K562 (cell line): ENCODE data around the gene RALGAPB. TPM values are rescaled to one million over a fixed set of nuclear protein-coding genes. Genes with fewer than 3 reads are reported as not detected.

ENCODE experiments used
- ATAC-seq: fragments of 200-7000 bp; cut with Tn5 transposase; 3 replicates; pipeline ENCODE4 v1.9.1; 2020; ENCODE audit warnings: moderate library complexity
- BruUV-seq: library from RNA; stranded (reverse); fragments of 400-500 nt; replicated peaks from 2 replicates; lab custom pipeline; 2021; lab: Mats Ljungman, UMichigan
- CTCF ChIA-PET: fragments of 300-600 bp; formaldehyde crosslinking; extraction: SDS; loops from one replicate; lab custom pipeline; 2021; ENCODE audit warnings: low intra/inter-chr PET ratio; lab: Yijun Ruan, JAX
- POLR2A ChIA-PET: fragments of 300-600, 350-650 bp; sonication (Branson Sonifier 250); formaldehyde crosslinking; extraction: SDS; loops from one replicate; lab custom pipeline; 2021; ENCODE audit warnings: antibody characterized with exemption, inconsistent platforms; lab: Yijun Ruan, JAX
- DNase-seq, 4 experiments: peaks; one replicate each; pipeline versions ENCODE4 v3.0.0 to v3.0.0-alpha.2; 2011 to 2018; ENCODE audit warnings: low spot score in 3 of 4, mixed read lengths in 3 of 4; ENCODE audit errors: extremely low read depth in 1 of 4
- FAIRE-seq: peaks from 2 replicates; lab custom pipeline; 2011; peaks lifted over from hg19 to GRCh38; lab: Jason Lieb, UNC
- H2AFZ ChIP-seq: 2 replicates; pipeline ENCODE4 v1.6.0; 2011; ENCODE audit warnings: low read depth, low read length, control low read depth, inconsistent platforms
- H3K27ac ChIP-seq: fragments of 200-600 bp; 3 replicates; pipeline ENCODE4 v1.8.0; 2011; ENCODE audit warnings: low read depth, mild to moderate bottlenecking, control low read depth, inconsistent platforms, low read length, moderate library complexity, mixed read lengths; ENCODE audit errors: extremely low read depth
- H3K27me3 ChIP-seq, 2 experiments: fragments of 300-600 bp in 1 of 2; 2 replicates in 1 of 2; 3 replicates in 1 of 2; pipeline versions ENCODE4 v1.6.0 to v1.8.0; 2011; ENCODE audit warnings: inconsistent platforms in 2 of 2, low read length in 2 of 2, mild to moderate bottlenecking in 1 of 2, mixed read lengths in 1 of 2, moderate library complexity in 1 of 2; ENCODE audit not compliant: control insufficient read depth in 2 of 2, insufficient read depth in 2 of 2
- H3K36me3 ChIP-seq: fragments of 300-600 bp; 3 replicates; pipeline ENCODE4 v1.8.0; 2011; ENCODE audit warnings: mild to moderate bottlenecking, low read length, inconsistent platforms; ENCODE audit not compliant: control insufficient read depth, insufficient read depth
- H3K4me1 ChIP-seq, 2 experiments: fragments of 200-600 bp in 1 of 2; replicated peaks in 1 of 2; 2 replicates in 1 of 2; 3 replicates in 1 of 2; pipeline versions ENCODE4 v1.5.1 to v1.8.0; 2011; ENCODE audit warnings: inconsistent platforms in 2 of 2, low read length in 2 of 2, mild to moderate bottlenecking in 1 of 2, mixed read lengths in 1 of 2, moderate library complexity in 1 of 2; ENCODE audit not compliant: control insufficient read depth in 2 of 2, insufficient read depth in 2 of 2
- H3K4me2 ChIP-seq: 2 replicates; pipeline ENCODE4 v1.6.1; 2011; ENCODE audit warnings: low read length, control low read depth, inconsistent platforms, mixed read lengths; ENCODE audit not compliant: insufficient read depth
- H3K4me3 ChIP-seq: fragments of 200-600 bp; sonication (generic), shearing (Covaris generic); 2 replicates; pipeline ENCODE4 v1.5.1; 2016; ENCODE audit warnings: control low read depth, inconsistent platforms
- H3K79me2 ChIP-seq: fragments of 200-600 bp; 3 replicates; pipeline ENCODE4 v1.8.0; 2011; ENCODE audit warnings: low read length, inconsistent platforms; ENCODE audit not compliant: control insufficient read depth, insufficient read depth
- H3K9ac ChIP-seq, 2 experiments: 2 replicates each; pipeline versions ENCODE4 v1.6.0 to v1.6.1; 2011; ENCODE audit warnings: low read depth in 2 of 2, low read length in 2 of 2, control low read depth in 1 of 2, inconsistent platforms in 1 of 2, mild to moderate bottlenecking in 1 of 2, mixed read lengths in 1 of 2; ENCODE audit not compliant: insufficient read depth in 1 of 2
- H3K9me1 ChIP-seq: one replicate; pipeline ENCODE4 v1.6.0; 2011; ENCODE audit warnings: inconsistent platforms, mild to moderate bottlenecking, low read length, moderate library complexity; ENCODE audit not compliant: control insufficient read depth, insufficient read depth
- H3K9me3 ChIP-seq: replicated peaks from 2 replicates; pipeline ENCODE4 v1.5.1; 2011; ENCODE audit warnings: low read depth, low read length, inconsistent platforms; ENCODE audit not compliant: control insufficient read depth, insufficient read depth
- H4K20me1 ChIP-seq: replicated peaks from 2 replicates; pipeline ENCODE4 v1.6.1; 2011; ENCODE audit warnings: low read length, inconsistent platforms, mixed read lengths; ENCODE audit not compliant: control insufficient read depth, insufficient read depth
- ATF3 ChIP-seq, 2 experiments: fragments of 450-650 bp in 1 of 2; sonication (generic) in 1 of 2; formaldehyde crosslinking in 1 of 2; IDR thresholded peaks in 1 of 2; conservative IDR thresholded peaks in 1 of 2; 2 replicates each; pipeline versions ENCODE4 v1.6.1 to v1.8.1; 2016 to 2023; ENCODE audit warnings: mild to moderate bottlenecking in 2 of 2, moderate library complexity in 2 of 2, inconsistent platforms in 1 of 2, missing genetic modification reagents in 1 of 2
- ELK1 ChIP-seq: sonication (generic); formaldehyde crosslinking; IDR thresholded peaks from 2 replicates; pipeline ENCODE4 v1.8.1; 2022; ENCODE audit warnings: missing genetic modification reagents
- ERF ChIP-seq: fragments of 450-650 bp; formaldehyde crosslinking; IDR thresholded peaks from 2 replicates; pipeline ENCODE4 v1.4.0; 2020; ENCODE audit warnings: mild to moderate bottlenecking, mixed read lengths
- ETV6 ChIP-seq, 3 experiments: fragments of 150-350 bp in 1 of 3; sonication (generic) in 1 of 3; formaldehyde crosslinking in 1 of 3; IDR thresholded peaks; 2 replicates each; pipeline versions ENCODE4 v1.6.1 to v1.8.0; 2014 to 2022; ENCODE audit warnings: borderline replicate concordance in 2 of 3, low read depth in 2 of 3, antibody characterized with exemption in 1 of 3, low read length in 1 of 3, mild to moderate bottlenecking in 1 of 3, missing genetic modification reagents in 1 of 3
- HMG20B ChIP-seq: fragments of 250-450 bp; sonication (Bioruptor Pico); IDR thresholded peaks from 2 replicates; pipeline ENCODE4 v1.5.0; 2021; ENCODE audit warnings: mild to moderate bottlenecking
- KDM5B ChIP-seq: fragments of 200-600 bp; sonication (generic); IDR thresholded peaks from 2 replicates; pipeline ENCODE4 v1.6.1; 2012; ENCODE audit warnings: low read depth, mild to moderate bottlenecking, moderate library complexity, low read length, control low read depth, inconsistent platforms; ENCODE audit not compliant: insufficient replicate concordance
- MAX ChIP-seq: sonication (generic); formaldehyde crosslinking; IDR thresholded peaks from 2 replicates; pipeline ENCODE4 v1.9.0; 2022; ENCODE audit warnings: mild to moderate bottlenecking, missing genetic modification reagents
- MTF1 ChIP-seq: fragments of 250-450 bp; sonication (Bioruptor Pico); IDR thresholded peaks from 2 replicates; pipeline ENCODE4 v1.9.0; 2021; ENCODE audit warnings: moderate library complexity, mild to moderate bottlenecking, inconsistent platforms, borderline replicate concordance
- POLR2G ChIP-seq: fragments of 200-400 bp; formaldehyde crosslinking; IDR thresholded peaks from 2 replicates; pipeline ENCODE4 v1.6.1; 2017; ENCODE audit warnings: low read depth, mild to moderate bottlenecking, antibody characterized with exemption, low read length, moderate library complexity
- POU5F1 ChIP-seq: fragments of 150-350 bp; IDR thresholded peaks from 2 replicates; pipeline ENCODE4 v1.6.1; 2014; ENCODE audit warnings: borderline replicate concordance, low read length, low read depth, mild to moderate bottlenecking; ENCODE audit not compliant: partially characterized antibody
- SAP30 ChIP-seq: fragments of 200-600 bp; sonication (generic); IDR thresholded peaks from 2 replicates; pipeline ENCODE4 v1.6.1; 2012; ENCODE audit warnings: borderline replicate concordance, low read depth, mild to moderate bottlenecking, moderate library complexity, low read length, control low read depth, inconsistent platforms; ENCODE audit not compliant: insufficient read depth, poor library complexity, severe bottlenecking
- TAF1 ChIP-seq: IDR thresholded peaks from 2 replicates; pipeline ENCODE4 v1.6.1; 2011; ENCODE audit warnings: mild to moderate bottlenecking, low read length, moderate library complexity; ENCODE audit not compliant: insufficient read depth, control insufficient read depth, severe bottlenecking; ENCODE audit errors: extremely low read depth
- TBP ChIP-seq: optimal IDR thresholded peaks from 2 replicates; pipeline ENCODE3; 2011; ENCODE audit warnings: low read depth, low read length, improper control_type of control experiment
- TSC22D4 ChIP-seq: fragments of 450-650 bp; IDR thresholded peaks from 2 replicates; pipeline ENCODE4 v1.6.1; 2016; ENCODE audit warnings: missing genetic modification characterization, missing biosample characterization, control low read depth
- ZNF184 ChIP-seq: sonication (generic); formaldehyde crosslinking; IDR thresholded peaks from 2 replicates; pipeline ENCODE4 v1.5.0; 2020; ENCODE audit warnings: missing genetic modification reagents
- ZNF707 ChIP-seq: fragments of 250-450 bp; sonication (Bioruptor Pico); conservative IDR thresholded peaks from 2 replicates; pipeline ENCODE4 v1.8.0; 2022; ENCODE audit warnings: inconsistent platforms, mild to moderate bottlenecking, moderate library complexity
- WGBS: fragments of 100-300 bp; shearing (Covaris generic); methylation state at CpG from one replicate; pipeline ENCODE4 v1.1.6; 2016; ENCODE audit warnings: low coverage, mixed read lengths; ENCODE audit not compliant: insufficient coverage; ENCODE audit errors: missing lambda C conversion rate; 5-methylcytosine and 5-hydroxymethylcytosine counted together
- in situ Hi-C: fragments of 300-500 bp; cut with MboI; formaldehyde crosslinking; loops from 4 replicates; pipeline ENCODE4 v1.15.0; 2018; ENCODE audit warnings: inconsistent platforms, mixed read lengths
- intact Hi-C: fragments of 100-400 bp; cut with micrococcal nuclease; formaldehyde crosslinking; loops from 2 replicates; pipeline ENCODE4 v1.14.2; 2022
- polyA plus RNA-seq, 8 experiments: library from polyadenylated mRNA; depleted of rRNA in 4 of 8; stranded (reverse) in 5 of 8; unstranded in 3 of 8; fragments of >200 nt; fragmentation: Nextera tagmentation in 2 of 8; fragmentation: Illumina TruSeq in 1 of 8; extraction: Ambion mirVana in 2 of 8; extraction: Trizol in 1 of 8; gene quantifications; 2 replicates each; pipeline versions ENCODE4 v1.2.1 to v1.2.3, GENCODE V29; 2011 to 2014; ENCODE audit warnings: inconsistent platforms in 1 of 8, missing spikeins in 1 of 8
- total RNA-seq, 7 experiments: library from RNA; depleted of rRNA in 6 of 7; stranded (reverse); fragments of >200 nt in 6 of 7; fragmentation: Illumina TruSeq in 2 of 7; extraction: Trizol in 2 of 7; gene quantifications; 2 replicates each; pipeline versions ENCODE4 v1.2.1 to v1.2.3, GENCODE V29; 2011 to 2021; ENCODE audit warnings: low replicate concordance in 1 of 7

Gene RALGAPB
- total and polyA plus RNA-seq, 9 of the 15 experiments (the other 6 are each of a cell fraction or from before 2014, with no cell fraction given), result 4.3 to 25.6 (median 13.6) TPM

GRCh38 chr20:38585404-38586180 lies 112.9 kb downstream of the RALGAPB start:
- H3K9ac ChIP-seq, result peak overlapping the region in 1 of 2 experiments; percentile 7; a peak in 1 of 4 replicates
- intact Hi-C loops, result no loop called here
- no peak for FAIRE-seq

More at GRCh38 chr20:38585404-38586180, 112.9 kb downstream of the RALGAPB start:
- H2AFZ ChIP-seq, result no peak overlapping the region
- POLR2A ChIA-PET, result interaction anchor here (0.7 kb wide), 1 partner anchor 340 kb away, joined by 4 read pairs; no protein-coding TSS in a partner anchor
- H3K79me2 ChIP-seq, result no peaks in the 10 kb centered on the region
- CTCF ChIA-PET, result no interaction called here
- H3K27me3 ChIP-seq, result peaks cover 40 to 81% of the 10 kb centered on the region in 2 experiments
- H3K4me2 ChIP-seq, result no peak overlapping the region
- 5% methylated on average over 10 of the region's 10 CpGs for WGBS
- no peaks in the 10 kb centered on the region for H4K20me1 ChIP-seq
- peaks cover 0 to 3% of the 10 kb centered on the region in 2 experiments; a peak in 1 of 5 replicates for H3K4me1 ChIP-seq
- H3K9me3 ChIP-seq, result no peaks in the 10 kb centered on the region
- DNase-seq (no peak), ATAC-seq (peak; percentile 23; the same call in 2 of the 3 replicates)
- BruUV-seq, result no TSS peak
- no peaks in the 10 kb centered on the region for H3K36me3 ChIP-seq
- no peak overlapping the region for H3K4me3 ChIP-seq
- in situ Hi-C loops, result no loop called here
- H3K9me1 ChIP-seq, result no peaks in the 10 kb centered on the region
- TF ChIP-seq SAP30 (no peak), ERF (CRISPR knock-in tag) (no peak), KDM5B (no peak), ZNF184 (CRISPR knock-in tag) (no peak), TSC22D4 (tag) (no peak), TAF1 (no peak), POU5F1 (no peak), HMG20B (CRISPR knock-in tag) (no peak), ZNF707 (no peak), MTF1 (CRISPR knock-in tag) (no peak), ETV6 (IDR thresholded peaks at IDR 0.05; ENCODE audit: borderline replicate concordance in 1 of 2, low read depth in 2 of 2, low read length in 1 of 2) (no peak), ETV6 (CRISPR knock-in tag; IDR thresholded peaks at IDR 0.05; ENCODE audit: borderline replicate concordance) (no peak), ELK1 (CRISPR knock-in tag) (no peak), TBP (no peak), ATF3 (IDR thresholded peaks at IDR 0.05) (no peak), ATF3 (CRISPR knock-in tag; conservative IDR thresholded peaks at IDR 0.05) (no peak), POLR2G (no peak), MAX (no peak)
- H3K27ac ChIP-seq, result no peak overlapping the region
